Activated naive CD4-positive, alpha-beta T cell (primary cell): Measurements from ENCODE around the gene ADRM1.

Source experiments
- DNase-seq, 4 experiments: peaks; one replicate each; lab custom pipeline; 2025; lab: John Stamatoyannopoulos, UW

The ADRM1 gene, protein sequence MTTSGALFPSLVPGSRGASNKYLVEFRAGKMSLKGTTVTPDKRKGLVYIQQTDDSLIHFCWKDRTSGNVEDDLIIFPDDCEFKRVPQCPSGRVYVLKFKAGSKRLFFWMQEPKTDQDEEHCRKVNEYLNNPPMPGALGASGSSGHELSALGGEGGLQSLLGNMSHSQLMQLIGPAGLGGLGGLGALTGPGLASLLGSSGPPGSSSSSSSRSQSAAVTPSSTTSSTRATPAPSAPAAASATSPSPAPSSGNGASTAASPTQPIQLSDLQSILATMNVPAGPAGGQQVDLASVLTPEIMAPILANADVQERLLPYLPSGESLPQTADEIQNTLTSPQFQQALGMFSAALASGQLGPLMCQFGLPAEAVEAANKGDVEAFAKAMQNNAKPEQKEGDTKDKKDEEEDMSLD

DNA sequence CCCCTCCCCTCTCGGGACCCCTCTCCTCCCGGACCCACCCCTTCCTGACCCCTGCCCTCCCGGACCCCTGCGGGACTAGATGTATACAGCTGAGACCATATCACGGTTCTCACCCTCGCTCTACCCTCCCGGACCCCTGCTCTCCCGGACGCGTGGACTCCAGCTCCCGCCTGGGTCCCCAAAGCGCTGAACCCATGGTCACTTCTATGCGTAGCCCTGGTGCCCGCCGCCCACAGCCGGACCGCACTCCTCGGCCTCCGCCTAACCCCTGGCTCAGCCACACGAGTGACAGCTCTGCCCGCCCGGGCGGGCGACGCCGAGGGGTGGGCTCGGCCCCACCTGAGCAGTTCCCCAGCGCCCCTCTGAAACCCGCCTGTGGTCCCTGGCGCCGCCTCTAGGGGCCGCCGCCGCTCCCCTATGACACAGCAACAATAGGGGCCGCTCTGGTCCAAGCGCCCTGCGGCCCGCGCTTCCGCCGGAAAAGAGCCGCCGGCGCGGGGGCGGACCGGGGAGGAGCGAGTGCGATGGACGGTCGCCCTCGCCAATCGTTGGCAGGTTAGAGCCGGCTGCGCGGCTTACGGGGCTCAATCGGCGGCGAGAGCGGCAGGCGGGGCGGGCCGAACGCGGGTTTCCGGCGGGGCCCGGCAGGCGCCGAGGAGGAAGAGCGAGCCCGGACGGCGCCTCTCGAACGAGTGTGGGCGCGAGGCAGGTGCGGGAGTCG lies at the start of gene ADRM1:
ADRM1 (plus strand) TSS at position 657 of the 721 bp plus-strand sequence. CDS start 572 bp downstream, outside the sequence.
- peak; percentile 87 to 95 (median 91) for DNase-seq

DNA sequence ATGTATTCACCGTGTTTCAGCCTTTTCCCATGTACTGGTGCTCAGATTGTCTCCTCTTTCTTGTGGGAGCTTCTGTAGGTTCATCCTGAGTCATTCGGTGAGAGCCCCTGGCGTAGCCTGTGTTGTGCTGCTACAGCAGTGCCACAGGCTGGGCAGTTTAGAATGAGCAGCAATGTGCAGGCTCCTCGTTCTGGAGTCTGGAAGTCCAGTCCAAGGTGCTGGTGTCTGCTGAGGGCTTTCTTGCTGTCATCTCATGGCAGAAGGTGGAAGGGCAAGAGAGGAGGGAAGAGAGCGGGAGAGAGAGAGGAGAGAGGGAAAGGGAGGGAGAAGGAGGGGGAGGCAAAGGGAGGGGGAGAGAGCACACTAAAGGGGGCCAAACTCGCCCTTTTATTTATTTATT lies 49.4 kb upstream of the ADRM1 start:
- no peak for DNase-seq

DNA sequence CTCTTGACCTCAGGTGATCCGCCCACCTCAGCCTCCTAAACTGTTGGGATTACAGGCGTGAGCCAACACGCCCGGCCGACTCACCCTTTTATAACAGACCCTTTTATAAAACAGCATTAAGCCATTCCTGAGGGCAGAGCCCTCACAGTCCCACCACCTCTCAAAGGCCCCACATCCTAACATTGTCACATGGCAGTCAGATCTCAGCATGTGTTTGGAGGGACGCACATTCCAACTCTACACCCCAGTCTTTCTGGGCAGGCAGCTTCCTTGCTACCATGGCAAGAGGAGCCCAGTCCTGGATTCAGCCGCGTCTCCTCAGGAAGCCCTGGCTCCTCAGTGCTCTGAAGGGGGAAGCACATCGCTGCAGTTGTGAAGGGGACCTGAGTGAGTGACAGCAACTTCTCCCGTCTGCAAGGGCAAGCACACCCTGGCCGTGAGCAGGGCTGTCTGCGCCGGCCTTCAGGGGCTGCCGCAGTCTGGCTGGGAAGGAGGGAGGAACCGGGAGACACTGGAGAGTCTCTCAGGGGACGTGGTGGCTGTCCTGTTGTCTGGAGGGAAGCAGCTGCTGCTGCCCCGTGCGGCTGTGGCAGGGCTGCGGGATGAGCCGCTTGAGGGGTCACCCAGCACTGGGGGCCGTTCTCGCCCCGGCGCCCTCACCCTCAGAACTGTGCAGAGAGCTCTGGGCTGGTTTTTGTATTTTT lies 48.6 kb upstream of the ADRM1 start:
- no peak for DNase-seq

DNA sequence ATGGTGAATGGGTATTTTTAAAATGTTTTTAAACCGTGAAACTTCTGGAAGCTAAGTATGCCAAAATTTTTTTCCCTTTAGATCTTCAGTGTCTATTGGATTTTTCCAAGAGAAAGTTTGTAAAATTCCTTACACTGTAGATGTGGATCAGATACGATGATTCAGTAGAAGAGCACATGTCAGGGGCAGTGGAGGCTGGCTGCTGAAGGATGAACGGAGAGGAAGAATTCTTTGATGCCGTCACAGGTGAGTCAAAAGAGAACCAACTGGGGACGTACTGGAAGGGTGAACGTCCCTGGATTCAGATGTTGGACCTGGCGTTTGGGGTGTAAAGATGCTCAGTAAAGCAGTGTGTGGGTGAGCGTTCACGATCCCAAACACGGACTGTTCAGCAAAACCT lies 46.8 kb upstream of the ADRM1 start:
- DNase-seq: no peak

DNA sequence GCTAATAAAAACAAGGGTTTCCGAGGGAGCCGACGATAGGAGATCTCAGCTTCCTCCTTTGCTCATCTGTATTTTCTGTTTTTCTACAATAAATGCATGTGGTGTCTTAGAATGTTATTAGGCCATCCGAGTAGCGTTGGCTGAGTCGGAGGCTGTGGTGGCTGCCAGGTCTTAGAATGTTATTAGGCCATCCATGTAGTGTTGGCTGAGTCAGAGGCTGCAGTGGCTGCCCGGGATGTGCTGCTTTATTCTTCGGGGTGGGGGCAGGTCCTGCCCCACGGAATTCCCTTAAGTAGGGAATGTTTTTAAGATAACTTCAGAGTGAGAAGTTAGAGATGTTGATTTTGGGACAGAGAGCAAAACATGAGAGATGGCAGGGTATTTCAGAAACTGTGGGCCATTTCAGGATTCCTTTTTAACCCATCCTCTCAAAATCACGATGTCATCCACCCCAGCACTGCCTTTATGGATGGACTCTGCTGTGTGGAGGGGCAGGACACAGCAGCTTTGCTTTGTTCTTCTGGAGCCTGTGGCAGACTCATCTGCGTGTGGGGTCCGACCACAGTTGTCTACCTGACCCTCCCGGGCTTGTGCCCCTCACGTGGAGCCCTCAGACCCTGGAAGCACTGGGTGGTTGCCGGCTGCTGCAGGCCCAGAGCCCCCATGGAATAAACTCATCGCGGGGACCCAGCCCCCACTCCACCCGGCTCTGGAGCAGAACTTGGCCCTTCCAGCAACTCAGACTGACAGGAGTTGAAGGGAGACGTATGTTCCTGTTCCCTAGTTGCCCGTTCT lies 44.1 kb upstream of the ADRM1 start:
- no peak for DNase-seq

DNA sequence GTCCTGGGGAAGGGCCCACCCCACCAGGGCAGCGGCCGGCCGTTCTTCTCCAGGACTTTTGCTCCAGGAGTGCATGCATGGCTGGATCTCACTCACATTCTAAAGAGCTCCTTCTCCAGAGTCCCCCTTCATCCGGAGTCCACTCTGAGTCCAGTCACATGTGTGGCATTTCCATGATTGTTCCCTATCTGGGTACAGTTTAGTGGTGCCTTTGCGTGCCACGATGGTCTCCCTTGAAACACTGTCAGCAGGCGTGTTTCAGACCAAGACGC lies 43.6 kb upstream of the ADRM1 start:
- DNase-seq: no peak

DNA sequence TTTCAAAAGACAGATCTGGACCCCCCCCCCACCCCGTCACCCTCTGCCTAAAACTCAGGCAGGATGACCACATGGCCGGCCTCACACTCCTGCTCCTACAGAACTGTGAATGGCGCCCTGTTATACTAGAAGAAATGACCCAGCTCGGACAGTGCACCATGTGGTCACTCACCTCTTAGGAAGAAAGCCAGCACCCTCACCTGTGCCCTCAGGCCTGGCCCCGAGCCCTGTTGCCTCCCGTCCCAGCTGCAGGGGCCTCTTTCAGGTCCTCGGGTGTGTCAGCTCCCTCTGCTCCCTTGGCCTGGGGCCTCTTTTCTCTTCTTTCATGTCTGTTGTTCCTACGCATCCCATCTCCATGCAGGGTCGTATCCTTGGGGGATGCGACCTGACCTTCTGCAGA lies 40.7 kb upstream of the ADRM1 start:
- no peak for DNase-seq

DNA sequence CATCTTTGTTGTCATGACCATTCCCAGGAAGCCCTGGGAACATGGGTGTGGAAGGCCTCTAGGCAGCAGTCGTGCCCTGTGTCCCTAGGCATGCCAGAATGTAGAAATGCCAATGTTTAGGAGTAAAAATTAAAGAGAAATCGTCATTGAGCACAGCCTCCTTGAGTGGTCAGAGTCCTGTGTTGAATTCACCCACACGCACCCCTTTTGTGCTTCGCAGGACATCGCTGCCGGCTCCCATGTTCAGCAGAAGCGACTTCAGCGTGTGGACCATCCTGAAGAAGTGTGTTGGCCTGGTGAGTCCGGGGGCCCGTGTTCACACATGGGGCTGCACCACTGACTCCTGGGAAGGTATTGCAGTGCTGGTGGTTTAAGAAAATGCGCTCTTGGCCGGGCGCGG lies 39.4 kb upstream of the ADRM1 start:
- no peak for DNase-seq

DNA sequence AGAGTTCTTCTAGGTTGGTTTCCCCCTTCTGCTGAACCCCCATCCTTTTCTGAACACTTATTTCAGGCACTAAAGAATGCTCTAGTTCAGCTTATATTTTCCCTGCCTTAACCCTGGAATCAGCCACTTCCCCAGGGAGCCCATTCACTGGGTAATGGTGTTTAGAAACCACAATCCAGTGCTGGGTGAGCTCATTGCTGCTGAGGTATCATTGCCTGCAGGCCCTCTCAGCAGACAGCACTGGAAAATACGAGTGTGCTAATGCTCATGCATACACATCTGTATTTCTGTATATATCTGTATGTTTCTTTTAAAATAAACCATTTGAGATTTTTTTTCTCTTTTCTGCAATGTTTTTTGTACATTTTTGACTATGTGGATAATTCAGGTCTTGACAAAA lies 37.4 kb upstream of the ADRM1 start:
- no peak for DNase-seq

DNA sequence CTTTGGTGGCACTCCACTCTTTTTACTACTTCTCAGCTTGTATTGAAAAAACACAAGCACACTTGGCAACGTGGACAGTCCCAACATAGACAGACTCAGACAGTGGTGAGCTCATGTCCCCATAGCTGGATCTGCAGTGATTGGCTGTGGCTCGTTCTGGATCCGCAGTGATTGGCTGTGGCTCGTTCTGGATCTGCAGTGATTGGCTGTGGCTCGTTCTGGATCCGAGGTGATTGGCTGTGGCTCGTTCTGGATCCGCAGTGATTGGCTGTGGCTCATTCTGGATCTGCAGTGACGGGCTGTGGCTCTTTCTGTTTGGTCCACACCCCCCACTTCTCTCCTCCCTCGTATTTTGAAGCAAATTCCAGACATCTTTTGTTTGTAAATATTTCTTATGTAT lies 36.5 kb upstream of the ADRM1 start:
- DNase-seq: no peak

DNA sequence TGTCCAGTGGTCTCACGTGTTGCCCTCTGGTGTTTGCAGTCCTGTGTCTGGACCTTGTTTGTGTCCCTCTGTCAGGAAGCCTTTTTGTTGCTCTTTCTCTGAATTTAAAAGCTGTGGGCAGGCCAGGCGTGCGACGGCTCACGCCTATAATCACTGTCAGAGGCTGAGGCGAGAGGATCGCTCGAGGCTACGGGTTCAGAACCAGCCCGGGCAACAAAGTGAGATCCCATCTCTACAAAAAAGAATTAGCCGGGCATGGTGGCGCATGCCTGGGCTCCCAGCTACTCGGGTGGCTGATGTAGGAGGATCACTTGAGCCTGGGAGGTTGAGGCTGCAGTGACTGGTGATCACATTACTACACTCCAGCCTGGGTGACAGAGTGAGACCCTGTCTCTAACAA lies 35.9 kb upstream of the ADRM1 start:
- no peak for DNase-seq

DNA sequence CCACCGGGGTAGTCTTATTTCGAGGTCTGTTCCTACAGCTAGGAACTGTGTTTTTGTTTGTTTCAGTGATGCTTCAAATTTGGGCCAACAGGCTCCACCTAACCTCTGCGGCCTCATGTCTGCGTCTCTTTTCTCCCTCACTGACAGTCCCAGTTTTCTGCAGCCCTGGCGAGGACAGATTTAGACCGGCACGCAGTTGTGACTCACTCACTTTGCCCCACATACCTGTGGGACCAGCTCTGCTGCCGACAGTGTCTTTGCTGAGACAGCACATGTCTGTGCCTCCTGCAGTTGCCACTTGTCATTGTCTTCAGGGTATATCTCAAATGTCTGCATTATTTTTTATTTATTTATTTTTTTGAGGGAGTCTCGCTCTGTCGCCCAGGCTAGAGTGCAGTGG lies 35.3 kb upstream of the ADRM1 start:
- no peak for DNase-seq

DNA sequence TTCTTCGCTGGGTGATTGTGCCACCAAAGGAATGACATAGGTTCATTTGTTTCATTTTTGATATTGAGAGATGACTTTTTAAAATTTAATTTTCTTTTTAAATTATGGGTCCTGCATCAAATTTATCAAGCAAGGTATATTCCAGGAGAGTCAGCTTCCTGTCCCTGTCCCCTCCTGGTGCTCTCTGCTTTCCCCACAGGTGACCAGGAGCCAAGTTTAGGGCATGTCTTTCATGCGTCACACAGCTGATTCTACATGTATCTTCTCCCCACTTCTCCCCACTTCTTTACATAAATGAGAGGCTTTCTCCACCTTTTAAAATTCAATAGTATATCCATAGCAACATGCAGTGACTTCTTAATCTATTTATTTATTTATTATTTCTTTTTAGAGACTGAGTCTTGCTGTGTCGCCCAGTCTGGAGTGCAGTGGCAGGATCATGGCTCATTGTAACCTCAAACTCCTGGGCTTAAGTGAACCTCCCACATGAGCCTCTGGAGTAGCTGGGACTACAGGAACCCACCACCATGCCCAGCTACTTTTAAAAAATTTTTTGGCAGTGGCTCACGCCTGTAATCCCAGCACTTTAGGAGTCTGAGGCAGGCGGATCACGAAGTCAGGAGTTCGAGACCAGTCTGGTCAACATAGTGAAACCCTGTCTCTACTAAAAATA lies 34.4 kb upstream of the ADRM1 start:
- DNase-seq: no peak

DNA sequence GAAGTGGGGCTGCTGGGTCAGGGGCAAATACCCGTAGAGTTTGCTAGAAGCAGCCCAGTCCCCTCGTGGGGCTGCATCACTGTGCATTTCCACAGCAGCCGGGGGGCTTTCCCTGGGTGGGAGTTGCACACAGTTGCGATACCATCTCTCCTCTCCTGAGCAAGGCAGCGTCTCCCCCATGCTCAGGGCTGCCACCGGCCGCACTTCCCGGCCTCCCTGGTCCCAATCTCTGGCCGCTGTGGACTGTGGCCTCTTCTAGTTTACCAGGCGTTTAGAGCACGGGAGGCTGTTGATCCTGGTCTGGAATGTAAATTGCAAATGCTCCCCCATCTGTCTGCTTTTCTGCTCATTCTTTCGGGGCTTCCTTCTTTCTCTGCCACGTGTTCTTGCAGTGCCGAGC lies 33.4 kb upstream of the ADRM1 start:
- no peak for DNase-seq

DNA sequence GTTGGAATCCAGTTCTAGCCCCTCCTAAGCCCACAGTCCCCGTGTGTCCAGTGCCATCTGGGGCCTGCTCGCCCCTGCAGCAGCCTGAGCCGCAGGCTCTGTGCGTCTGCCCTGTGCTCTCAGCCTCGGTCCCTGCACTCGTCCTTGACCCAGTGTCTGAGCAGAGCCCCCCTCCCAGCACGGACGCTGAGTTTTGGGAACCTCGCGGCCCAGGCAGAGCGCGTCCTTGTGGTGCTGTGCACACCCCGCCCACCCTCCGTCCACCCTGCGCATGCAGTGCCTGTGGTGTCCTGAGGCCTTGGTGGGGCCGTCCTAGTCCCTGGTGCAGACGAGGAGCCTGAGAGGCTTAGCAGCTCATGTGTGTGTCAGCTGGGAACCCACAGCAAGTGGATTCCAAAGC lies 32.9 kb upstream of the ADRM1 start:
- no peak for DNase-seq

DNA sequence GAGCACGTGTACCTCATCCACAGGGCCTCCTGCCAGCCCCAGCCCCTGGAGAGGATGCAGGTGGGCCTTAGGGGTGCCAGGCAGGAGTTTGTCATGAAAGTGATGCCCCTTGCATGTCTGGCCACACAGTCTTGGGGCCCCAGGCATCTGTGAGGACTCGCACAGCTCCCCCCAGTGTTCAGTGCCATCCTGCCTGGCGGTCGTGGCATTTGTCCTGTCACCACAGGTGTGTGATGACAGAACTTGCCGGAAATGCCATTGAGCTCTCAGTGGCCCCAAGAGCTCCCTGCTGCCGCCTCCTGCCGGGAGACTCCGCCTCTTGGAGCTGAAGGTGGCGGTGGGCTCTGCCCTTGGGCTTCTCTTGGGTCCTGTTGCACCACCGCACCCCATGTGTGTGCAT lies 30.6 kb upstream of the ADRM1 start:
- no peak for DNase-seq

DNA sequence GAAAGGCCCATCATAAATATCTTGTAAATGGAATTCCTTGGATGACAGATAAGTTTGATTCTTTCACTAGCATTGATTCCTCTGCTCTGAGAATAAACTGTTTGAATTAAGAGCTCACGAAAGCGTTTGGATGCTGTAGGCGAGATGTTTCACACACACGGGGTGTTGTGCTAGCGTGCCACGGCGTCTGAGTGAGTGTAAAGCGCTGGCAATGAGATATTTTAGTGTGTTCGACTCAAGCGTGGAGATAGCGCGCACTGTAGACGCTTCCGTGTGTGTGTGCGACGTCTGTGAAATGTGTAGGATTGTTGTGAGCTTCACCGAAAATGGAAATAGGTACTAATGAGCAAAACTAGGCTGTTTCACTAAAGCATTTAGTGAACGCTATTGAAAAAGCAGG lies 29.4 kb upstream of the ADRM1 start:
- DNase-seq: no peak

DNA sequence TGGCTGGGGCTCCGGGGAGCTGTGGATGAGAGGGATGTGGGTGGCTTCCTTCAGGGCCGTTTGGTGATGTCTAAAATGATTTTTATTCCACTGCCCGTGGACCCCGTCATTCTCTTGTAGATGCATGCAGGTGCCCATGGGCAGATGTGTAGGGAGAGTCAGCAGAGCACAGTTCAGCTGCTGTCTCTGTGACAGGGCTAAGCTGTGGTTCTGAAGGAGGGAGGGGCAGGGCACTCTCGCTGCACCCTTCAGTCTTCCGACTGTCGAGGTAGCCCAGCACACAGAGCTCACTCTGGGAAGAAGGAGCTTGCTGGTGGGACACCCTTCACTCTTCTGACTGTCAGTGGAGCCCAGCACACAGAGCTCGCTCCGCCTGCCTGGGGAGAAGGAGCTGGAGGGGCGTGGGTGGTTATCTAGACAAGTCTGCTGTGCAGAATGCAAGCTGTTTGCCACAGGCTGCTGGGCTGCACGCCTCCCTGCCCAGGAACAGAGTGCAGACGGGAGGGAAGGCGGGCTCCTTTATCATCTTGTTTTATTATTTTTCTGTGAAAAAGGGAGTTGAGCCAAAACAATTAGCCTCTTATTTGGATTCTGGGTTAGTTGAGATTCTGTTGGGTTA lies 28.4 kb upstream of the ADRM1 start:
- no peak for DNase-seq

DNA sequence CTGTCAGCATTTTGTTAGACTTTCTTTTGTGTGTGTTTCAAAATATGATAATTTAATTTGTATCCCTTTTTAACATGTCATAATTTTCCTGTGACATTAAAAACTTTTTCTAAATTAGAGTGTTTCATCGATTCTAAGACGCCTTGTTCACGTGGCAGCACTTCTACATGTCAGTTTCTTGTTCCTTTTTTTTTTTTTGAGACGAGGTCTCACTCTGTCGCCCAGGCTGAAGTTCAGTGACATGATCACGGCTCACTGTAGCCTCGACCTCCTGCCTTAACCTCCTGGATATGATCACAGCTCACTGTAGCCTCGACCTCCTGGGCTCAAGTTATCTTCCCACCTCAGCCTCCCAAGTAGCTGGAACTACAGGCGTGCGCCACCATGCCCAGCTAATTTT lies 27.6 kb upstream of the ADRM1 start:
- DNase-seq: no peak

DNA sequence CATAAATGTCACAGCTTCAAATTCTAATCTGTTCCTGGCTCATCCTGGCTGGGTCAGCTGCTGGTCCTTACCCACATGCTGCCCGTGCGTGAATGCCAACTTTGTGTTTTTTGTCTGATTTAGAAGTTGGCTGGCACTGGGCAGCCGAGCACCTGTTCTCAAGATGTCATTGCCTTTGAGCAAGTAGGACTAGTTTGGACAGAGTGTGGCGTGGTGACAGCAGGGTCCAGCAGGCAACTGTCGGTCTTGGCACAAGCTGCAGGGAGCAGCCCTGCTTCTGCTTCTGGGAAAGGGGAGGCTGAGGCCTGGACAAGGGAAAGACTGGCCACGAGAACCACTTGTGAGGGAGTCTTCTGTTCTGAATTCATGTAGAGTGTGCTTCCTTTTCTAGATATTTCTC lies 26.4 kb upstream of the ADRM1 start:
- DNase-seq: no peak

DNA sequence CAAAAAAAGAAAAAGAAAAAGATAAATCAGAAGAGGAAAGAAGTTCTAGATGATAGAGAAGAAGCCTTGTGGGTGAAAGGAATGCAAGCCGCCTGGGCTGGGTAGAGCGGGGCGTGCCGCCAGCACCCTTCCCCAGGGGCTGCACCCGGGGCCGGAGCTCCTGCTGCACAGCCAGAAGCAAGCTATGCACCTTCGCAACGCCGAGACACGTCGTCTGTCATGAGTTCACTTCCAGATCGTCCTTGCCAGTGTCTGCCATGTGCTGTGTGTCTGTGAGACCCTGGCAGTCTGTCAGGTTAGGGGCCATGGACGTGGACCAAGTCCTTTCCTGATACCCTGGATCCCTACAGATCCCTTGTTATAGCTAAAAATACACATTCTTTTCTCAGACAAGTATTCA lies 25.5 kb upstream of the ADRM1 start:
- no peak for DNase-seq
